CD4-positive, alpha-beta T cell treated with Interleukin-17A for 1 hour (primary cell): Measurements from ENCODE around the gene SEMA4D.

Experiments used
- DNase-seq: peaks from one replicate; pipeline ENCODE4 v3.0.0-alpha.2; 2020

SEMA4D gene

GRCh38 chr9:89402695-89403427, 95.1 kb downstream of the SEMA4D start:
- DNase-seq, result no peak

DNA sequence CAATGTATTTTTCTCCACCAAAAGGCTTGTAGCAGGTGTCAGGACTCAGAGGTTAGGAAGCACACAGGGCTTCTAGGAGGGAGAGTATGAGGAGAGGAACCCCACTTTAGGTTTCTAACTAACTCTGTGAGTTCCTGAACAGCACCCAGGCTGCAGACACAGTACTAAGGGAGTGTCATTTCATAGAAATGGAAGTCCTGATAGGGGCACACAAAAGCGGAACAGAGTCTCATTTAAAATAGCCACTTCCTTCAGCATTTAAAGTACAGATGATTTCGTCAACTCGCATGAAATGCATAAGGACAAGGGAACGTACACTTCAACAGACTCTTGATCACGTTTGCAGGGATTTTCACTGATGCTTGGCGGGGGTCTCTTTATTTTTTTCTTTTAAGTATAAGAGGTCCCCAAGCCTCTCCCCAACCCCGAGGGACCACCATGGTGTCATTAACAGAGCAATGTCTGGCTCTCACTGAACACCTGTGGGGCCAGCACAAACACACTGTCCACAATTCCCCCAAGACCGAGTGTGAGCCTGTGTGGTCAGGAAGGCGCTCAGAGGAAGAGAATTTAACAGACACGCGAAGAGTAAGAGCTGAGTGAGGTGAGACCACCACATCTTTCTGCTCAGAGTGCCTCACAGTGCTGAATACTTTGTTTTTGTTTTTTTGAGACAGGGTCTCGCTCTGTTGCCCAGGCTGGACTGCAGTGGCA, 97.4 kb downstream of the SEMA4D start:
- no peak for DNase-seq

DNA sequence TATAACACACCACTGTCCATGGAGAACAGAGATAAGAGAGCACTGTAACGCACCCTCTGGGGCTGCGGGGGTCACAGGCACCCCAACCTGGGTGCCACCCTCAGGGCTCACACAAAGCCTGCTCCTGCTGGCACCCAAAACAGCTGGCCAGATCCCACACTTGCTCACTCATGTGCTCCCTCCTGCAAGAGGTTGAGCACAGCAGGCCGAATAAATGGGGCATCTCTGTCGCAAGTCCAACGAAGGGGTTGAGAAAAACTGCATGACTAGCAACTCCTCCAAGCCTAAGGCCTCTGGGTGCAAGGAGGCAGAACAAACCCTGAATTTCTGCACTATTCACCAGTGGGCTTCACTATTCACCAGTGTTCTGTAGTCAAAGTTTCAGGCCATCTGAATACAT, 99.3 kb downstream of the SEMA4D start:
- no peak for DNase-seq

- no peak for DNase-seq
These were observed 100.4 kb downstream of the SEMA4D start for GRCh38 chr9:89397471-89397870.

GRCh38 chr9:89395931-89396710, 101.8 kb downstream of the SEMA4D start:
- DNase-seq, result no peak

DNA sequence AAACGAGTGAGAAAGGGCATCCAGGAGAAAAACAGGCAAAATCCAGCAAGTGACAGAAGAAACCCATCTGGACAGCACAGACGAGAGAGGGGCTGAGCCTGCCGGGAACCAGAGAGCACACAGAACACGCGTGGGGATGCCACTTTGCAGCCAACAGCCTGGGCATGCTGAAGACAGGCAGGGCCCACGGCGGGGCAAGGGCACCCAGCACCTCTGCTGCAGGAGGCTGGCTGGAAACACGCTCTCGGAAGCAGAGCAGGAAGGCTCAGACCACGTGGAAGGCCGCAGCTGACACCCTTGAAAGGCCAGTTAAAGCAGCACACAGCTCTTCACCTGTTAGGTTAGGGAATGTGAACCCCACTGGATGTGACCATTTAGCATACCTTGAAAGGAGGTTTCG, 103.5 kb downstream of the SEMA4D start:
- no peak for DNase-seq

DNA sequence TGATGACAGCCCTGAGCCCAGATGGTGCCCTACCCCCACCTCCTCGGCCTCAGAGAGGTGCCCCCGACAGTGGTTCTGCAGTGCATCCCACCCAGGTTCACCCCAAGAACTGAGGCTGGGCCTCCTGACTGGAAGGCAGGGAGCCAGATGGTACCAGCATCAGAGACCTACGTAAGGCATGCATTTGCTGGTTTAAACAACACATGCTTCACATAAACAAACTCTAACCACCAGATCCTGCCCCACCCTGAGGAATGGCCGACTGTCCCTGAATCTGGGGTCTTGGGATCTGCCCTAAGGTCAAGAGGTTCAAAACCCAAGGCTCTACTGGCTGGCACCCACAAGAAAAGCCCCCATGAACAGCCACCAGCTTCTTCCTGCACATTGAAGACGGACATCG, 106.3 kb downstream of the SEMA4D start:
- no peak for DNase-seq

DNA sequence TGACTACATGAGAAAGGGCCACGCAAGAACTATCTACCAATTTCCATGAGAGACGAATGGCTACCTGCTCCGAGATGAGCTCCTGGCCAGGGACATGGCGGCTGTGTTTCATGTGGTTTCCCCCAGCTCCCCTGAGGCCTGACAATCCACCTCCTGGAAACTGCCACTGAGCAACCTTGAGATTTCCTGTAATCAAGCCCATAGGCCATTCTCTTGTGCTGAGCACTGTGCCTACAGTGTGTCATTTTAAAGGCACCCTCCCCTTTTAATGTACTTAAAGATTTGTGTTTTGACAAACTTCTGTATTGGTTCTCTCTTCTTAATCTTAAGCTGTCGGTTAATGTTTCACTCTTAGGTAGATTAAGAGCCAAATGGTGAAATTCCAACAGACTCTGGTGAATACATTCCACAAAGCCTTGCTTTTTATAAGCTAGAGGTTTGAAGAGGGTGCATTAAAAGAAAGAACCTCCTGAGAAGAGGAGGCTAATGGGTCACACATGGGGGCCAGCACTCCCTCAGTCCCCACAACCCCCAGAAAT, 107.3 kb downstream of the SEMA4D start:
- no peak for DNase-seq

- no peak for DNase-seq
These were observed 107.8 kb downstream of the SEMA4D start for GRCh38 chr9:89390068-89390555.

DNA sequence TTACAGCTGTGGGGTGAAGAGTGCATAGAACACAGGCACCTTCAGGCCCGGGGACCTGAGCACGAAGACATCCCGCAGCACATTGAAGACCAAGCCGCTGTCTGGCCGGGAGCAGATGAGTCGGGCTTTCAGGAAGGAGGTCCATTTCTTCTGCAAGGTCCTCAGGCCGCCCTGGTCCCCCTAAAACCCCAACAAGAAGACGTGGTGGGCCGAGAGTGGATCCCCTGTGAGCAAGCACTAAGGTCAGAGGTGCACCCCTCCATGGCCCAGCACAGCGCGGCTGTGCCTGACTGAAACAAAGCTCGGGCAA, 109.1 kb downstream of the SEMA4D start:
- no peak for DNase-seq

DNA sequence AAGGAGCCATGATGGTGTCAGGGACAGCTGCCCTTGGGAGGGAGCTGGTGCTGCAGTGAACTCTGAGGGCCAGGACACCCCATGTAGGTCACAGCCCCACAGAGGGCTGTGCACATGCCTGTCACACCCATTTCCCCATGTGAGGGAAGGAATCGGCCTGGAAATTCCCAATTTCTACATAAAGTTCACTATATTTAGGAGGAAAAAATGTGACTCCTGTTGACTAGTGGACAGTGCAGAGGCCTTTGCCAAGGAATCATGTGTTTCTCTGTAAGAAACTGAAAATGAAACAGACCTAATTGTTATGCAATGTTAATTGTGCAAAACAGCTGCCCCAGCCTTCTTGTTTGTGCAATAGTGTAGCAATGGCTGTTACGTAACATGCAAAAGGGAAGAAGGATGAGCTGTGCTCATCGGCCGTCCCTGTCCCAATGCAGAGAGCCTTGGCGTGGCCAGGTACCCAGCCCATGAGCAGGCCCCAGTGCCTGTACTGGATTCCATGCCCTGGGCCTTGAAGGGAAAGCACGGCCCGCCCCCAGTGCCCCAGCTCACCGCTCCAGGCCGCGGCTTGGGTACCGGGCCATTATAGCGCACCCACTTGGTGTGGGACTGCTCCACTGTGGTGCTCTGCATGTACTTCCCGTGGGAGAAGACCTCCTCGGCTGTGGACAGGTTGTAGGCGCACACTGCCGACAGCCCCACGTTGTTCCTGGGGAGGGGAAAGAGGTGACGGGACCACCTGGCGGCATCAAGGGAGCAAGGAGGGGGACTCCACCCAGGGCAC, 109.6 kb downstream of the SEMA4D start:
- DNase-seq, result peak; percentile 28

DNA sequence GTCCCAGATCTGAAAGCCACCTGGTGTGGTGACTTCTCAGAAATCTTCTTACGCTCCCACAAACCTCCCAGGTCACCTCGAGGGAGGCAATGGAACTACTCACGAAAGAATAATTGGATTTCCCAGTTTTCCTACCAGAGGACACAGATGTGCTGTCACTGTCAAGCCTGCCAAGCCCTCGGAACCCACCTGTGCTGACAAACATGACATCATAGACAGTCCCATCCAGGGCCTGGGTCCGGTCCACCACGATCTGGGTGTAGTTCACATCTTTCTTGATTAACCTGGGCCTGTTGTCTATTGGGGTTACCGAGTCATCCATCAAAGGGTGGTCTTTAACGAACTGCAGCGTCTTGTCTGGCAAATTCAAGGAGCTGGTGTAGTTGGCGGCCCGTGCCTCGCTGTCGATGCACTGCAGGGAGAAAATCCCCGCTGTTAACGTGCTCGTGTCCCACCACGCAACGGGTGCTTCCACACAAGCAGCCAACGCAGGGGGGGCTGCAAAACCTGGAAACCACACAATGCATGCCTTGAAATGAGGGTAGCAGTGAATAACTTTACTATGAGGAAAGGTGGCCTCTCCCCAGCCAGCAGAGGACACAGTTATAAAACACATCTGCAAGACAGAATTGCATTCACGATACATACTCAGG, 110.6 kb downstream of the SEMA4D start:
- DNase-seq, result no peak

GRCh38 chr9:89386797-89387196, 111.1 kb downstream of the SEMA4D start:
- DNase-seq, result no peak

DNA sequence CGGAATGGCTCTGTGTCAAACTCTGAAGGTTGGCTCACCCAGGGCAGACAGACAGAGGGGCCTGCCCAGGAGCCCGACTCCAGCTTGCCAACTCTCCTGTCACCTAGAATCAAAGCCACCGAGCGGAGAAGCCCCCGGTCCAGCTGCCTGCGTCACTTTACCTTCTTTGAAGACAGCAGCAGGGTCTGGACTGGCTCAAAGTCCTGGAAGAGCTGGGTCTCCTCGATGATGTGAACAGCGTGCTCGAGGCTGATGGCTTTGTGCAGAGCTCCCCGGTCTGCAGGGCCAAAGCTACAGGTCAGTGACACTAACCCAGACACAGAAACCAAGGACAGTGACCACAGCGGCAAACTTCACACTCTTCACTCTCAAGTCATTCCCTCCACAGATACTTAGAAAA, 111.7 kb downstream of the SEMA4D start:
- no peak for DNase-seq

DNA sequence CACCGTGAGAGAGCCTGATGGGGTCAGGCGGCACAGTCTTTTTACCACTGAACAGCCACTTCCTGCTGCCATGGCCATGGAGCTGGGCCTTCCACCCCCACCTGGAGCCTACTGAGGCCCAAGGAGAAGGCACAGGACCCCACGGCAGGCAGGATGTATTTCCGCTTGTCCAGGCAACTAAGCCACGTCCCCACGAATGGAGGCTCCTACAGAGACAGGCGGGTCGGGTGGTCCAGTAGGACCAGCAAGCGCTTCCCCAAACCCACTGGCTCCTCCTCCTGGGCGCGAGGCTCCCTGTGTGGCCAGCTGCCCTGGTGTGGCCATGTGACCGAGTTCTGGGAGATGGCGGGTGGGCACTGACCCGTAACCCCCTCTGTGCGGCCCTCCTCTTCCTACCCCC, 113.1 kb downstream of the SEMA4D start:
- no peak for DNase-seq

DNA sequence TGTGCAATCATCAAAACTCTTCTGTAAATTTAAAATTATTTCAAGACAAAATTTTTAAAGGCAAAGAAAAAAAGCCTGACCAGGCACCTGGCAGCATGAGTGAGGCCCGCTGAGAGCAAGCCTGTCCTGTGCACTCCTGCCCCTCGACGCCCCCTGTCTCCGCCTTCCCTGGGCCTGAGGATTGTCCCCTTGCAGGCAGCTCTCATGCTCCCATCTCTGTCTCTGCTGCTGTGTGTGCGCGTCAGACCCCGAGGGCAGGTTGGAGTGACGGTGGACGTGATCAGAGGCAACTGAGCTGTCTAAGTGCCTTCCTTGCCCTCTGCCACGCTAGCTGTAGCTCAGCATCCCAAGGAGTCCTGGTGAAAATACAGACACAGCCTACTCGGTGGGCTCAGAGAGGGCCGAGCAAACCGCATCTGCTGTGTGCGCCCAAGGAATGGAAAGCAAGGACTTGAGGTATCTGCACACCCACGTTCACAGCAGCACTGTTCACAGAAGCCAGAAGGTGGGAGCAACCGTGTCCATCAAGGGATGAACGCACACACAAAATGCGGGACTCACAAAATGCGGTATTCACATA, 114.1 kb downstream of the SEMA4D start:
- DNase-seq, result no peak

GRCh38 chr9:89383030-89383720, 114.7 kb downstream of the SEMA4D start:
- no peak for DNase-seq

- no peak for DNase-seq
These were observed 115.6 kb downstream of the SEMA4D start for GRCh38 chr9:89382026-89382986.

- DNase-seq, result no peak
These were observed 116.7 kb downstream of the SEMA4D start for GRCh38 chr9:89381308-89381609.
